ENCODE data around the gene IL11. TPM values are rescaled to one million over a fixed set of nuclear protein-coding genes. Genes with fewer than 3 reads are reported as not detected.

IL11 gene
- total and polyA plus RNA-seq, 2 donors (not counting 1 experiment from before 2014, with no cell fraction given) = 0.66 to 1.2 TPM

DNA sequence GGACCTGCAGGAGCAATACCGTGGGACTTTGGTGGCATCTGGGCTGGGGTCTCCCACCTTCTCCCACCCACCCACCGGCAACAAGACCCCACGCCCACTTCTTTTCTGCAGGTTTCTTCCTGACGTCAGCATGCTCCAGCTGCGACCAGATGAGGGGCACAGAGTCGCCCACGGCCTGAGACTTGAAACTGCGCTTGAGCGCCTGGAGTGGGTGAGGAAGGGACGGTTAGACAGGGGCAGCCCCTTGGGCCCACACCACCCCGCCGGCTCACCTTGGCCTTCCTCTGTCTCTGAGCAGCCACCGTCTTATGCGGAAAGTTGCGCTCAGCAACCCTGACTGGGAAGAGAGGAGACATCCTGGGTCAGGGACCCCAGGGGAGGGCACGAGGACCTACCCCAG is 9.4 kb downstream of the IL11 start:
- no peak overlapping the region for H3K27ac ChIP-seq (ENCODE audit: insufficient read depth, low read length)
- no peaks in the 10 kb centered on the region for H3K27me3 ChIP-seq (ENCODE audit: control insufficient read depth, insufficient read depth, low read length)
- no peak overlapping the region for H3K4me3 ChIP-seq (replicated peaks in 1 of 4; ENCODE audit: control extremely low read depth in 1 of 4, insufficient read depth in 1 of 4, low read depth in 3 of 4, low read length in 4 of 4)
- no peaks in the 10 kb centered on the region for H3K9me3 ChIP-seq (ENCODE audit: control insufficient read depth, insufficient read depth, low read depth, low read length)
- H3K4me1 ChIP-seq (ENCODE audit: control insufficient read depth, extremely low read depth, insufficient read depth, low read length) = no peaks in the 10 kb centered on the region
- no peaks in the 10 kb centered on the region for H3K36me3 ChIP-seq (ENCODE audit: control insufficient read depth, insufficient read depth, low read length)
- no peak overlapping the region for H2AFZ ChIP-seq (ENCODE audit: low read length)
- DNase-seq (ENCODE audit: low read depth in 2 of 2) = no peak
- no peak overlapping the region for H3K9ac ChIP-seq (ENCODE audit: insufficient read depth, low read length)
- no peaks in the 10 kb centered on the region for H3K79me2 ChIP-seq (ENCODE audit: control insufficient read depth, insufficient read depth, low read length)
- H3K4me2 ChIP-seq (ENCODE audit: extremely low read depth, insufficient read depth, low read length) = no peak overlapping the region
- TF ChIP-seq, protein P1, sequence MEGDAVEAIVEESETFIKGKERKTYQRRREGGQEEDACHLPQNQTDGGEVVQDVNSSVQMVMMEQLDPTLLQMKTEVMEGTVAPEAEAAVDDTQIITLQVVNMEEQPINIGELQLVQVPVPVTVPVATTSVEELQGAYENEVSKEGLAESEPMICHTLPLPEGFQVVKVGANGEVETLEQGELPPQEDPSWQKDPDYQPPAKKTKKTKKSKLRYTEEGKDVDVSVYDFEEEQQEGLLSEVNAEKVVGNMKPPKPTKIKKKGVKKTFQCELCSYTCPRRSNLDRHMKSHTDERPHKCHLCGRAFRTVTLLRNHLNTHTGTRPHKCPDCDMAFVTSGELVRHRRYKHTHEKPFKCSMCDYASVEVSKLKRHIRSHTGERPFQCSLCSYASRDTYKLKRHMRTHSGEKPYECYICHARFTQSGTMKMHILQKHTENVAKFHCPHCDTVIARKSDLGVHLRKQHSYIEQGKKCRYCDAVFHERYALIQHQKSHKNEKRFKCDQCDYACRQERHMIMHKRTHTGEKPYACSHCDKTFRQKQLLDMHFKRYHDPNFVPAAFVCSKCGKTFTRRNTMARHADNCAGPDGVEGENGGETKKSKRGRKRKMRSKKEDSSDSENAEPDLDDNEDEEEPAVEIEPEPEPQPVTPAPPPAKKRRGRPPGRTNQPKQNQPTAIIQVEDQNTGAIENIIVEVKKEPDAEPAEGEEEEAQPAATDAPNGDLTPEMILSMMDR (conservative IDR thresholded peaks at IDR 0.05 in 1 of 2, IDR thresholded peaks at IDR 0.05 in 1 of 2; ENCODE audit: low read depth in 1 of 2, low read length in 2 of 2) = no peak
- TF ChIP-seq EZH2 (IDR thresholded peaks at IDR 0.05; ENCODE audit: low read length, missing control alignments) = no peak
- no peaks in the 10 kb centered on the region for H4K20me1 ChIP-seq (ENCODE audit: control insufficient read depth, extremely low read depth, insufficient read depth, low read length)

DNA sequence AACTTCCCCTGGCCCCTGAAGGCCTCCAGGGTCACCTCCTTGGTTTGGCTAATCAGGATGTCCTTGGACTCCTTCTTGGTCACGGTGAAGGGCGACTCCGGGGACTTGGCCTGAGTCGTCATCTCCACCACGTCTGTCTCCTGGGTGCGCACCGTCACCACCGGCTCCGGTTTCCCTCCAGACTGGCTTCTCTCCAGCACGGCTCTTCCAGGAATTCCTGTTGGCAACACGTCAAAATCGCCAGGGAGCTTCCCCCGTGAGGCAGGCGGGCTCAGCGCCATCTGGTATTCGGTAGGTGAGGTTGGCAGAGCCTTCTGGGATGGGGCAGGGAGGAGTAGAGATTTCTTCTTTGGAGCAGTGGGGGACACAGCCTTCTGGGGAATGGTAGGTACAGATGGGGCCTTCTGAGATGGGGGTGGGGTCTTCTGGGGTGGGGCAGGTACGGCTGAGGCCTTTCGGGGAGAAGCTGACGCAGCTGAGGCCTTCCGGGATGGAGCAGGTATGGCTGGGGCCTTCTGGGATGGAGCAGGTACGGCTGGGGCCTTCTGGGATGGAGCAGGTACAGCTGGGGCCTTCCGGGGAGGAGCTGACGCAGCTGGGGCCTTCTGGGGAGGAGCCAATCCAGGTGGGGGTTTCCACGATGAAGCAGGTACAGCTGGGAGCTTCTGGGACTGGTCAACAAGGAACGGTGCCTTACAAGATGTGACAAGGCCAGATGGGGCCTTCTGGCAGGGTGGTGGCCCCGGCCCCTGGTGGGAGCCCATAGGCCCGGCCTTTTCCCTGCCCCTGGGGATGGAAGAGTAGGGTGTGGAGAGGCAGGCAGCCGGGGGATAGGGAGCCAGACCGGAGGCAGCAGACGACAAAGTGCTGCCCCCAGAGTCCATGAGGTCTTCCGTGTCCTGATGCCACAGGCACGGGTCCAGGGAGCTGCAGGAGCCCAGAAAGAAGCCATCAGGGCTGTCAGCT is 11.0 kb downstream of the IL11 start:
- H3K27ac ChIP-seq (ENCODE audit: insufficient read depth, low read length) = no peak overlapping the region
- no peaks in the 10 kb centered on the region for H3K9me3 ChIP-seq (ENCODE audit: control insufficient read depth, insufficient read depth, low read depth, low read length)
- no peak overlapping the region for H3K4me3 ChIP-seq (replicated peaks in 1 of 4; ENCODE audit: control extremely low read depth in 1 of 4, insufficient read depth in 1 of 4, low read depth in 3 of 4, low read length in 4 of 4)
- H3K79me2 ChIP-seq (ENCODE audit: control insufficient read depth, insufficient read depth, low read length) = no peaks in the 10 kb centered on the region
- peaks cover 4% of the 10 kb centered on the region for H3K27me3 ChIP-seq (ENCODE audit: control insufficient read depth, insufficient read depth, low read length)
- no peaks in the 10 kb centered on the region for H3K36me3 ChIP-seq (ENCODE audit: control insufficient read depth, insufficient read depth, low read length)
- no peak overlapping the region for H3K4me2 ChIP-seq (ENCODE audit: extremely low read depth, insufficient read depth, low read length)
- H3K4me1 ChIP-seq (ENCODE audit: control insufficient read depth, extremely low read depth, insufficient read depth, low read length) = no peaks in the 10 kb centered on the region
- TF ChIP-seq, protein P1 (conservative IDR thresholded peaks at IDR 0.05 in 1 of 2, IDR thresholded peaks at IDR 0.05 in 1 of 2; ENCODE audit: low read depth in 1 of 2, low read length in 2 of 2) = no peak
- TF ChIP-seq EZH2 (IDR thresholded peaks at IDR 0.05; ENCODE audit: low read length, missing control alignments) = no peak
- no peak overlapping the region for H2AFZ ChIP-seq (ENCODE audit: low read length)
- no peak overlapping the region for H3K9ac ChIP-seq (ENCODE audit: insufficient read depth, low read length)
- DNase-seq (ENCODE audit: low read depth in 2 of 2) = no peak
- no peaks in the 10 kb centered on the region for H4K20me1 ChIP-seq (ENCODE audit: control insufficient read depth, extremely low read depth, insufficient read depth, low read length)

DNA sequence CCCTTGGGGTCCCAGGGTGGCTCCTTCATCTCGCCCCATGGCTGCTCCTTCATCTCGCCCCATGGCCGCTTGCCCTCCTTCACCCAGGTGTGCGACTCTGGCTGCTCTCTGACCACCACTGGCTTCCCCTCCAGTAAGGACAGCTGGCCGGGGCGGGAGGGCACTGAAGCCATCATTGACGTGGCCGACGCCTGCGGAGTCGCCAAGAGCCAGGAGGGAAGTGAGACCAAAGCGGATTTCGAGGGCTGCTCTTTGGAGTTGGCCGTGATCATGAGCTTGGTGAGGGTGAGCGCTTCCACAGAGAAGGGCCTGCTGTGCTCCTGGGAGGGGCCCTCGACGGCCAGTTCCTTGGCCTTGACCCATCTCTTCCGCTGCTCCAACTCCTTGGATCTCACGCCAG is 11.8 kb downstream of the IL11 start:
- no peak overlapping the region for H3K4me3 ChIP-seq (replicated peaks in 1 of 4; ENCODE audit: control extremely low read depth in 1 of 4, insufficient read depth in 1 of 4, low read depth in 3 of 4, low read length in 4 of 4)
- no peak overlapping the region for H3K9ac ChIP-seq (ENCODE audit: insufficient read depth, low read length)
- H3K4me2 ChIP-seq (ENCODE audit: extremely low read depth, insufficient read depth, low read length) = no peak overlapping the region
- H3K4me1 ChIP-seq (ENCODE audit: control insufficient read depth, extremely low read depth, insufficient read depth, low read length) = no peaks in the 10 kb centered on the region
- no peaks in the 10 kb centered on the region for H3K79me2 ChIP-seq (ENCODE audit: control insufficient read depth, insufficient read depth, low read length)
- H3K9me3 ChIP-seq (ENCODE audit: control insufficient read depth, insufficient read depth, low read depth, low read length) = no peaks in the 10 kb centered on the region
- H2AFZ ChIP-seq (ENCODE audit: low read length) = no peak overlapping the region
- no peaks in the 10 kb centered on the region for H3K36me3 ChIP-seq (ENCODE audit: control insufficient read depth, insufficient read depth, low read length)
- DNase-seq (ENCODE audit: low read depth in 2 of 2) = no peak
- no peak overlapping the region for H3K27ac ChIP-seq (ENCODE audit: insufficient read depth, low read length)
- peaks cover 8% of the 10 kb centered on the region for H3K27me3 ChIP-seq (ENCODE audit: control insufficient read depth, insufficient read depth, low read length)
- H4K20me1 ChIP-seq (ENCODE audit: control insufficient read depth, extremely low read depth, insufficient read depth, low read length) = no peaks in the 10 kb centered on the region
- TF ChIP-seq, protein P1 (conservative IDR thresholded peaks at IDR 0.05 in 1 of 2, IDR thresholded peaks at IDR 0.05 in 1 of 2; ENCODE audit: low read depth in 1 of 2, low read length in 2 of 2) = no peak
- no peak for TF ChIP-seq EZH2 (IDR thresholded peaks at IDR 0.05; ENCODE audit: low read length, missing control alignments)

Measured in fibroblast of lung (primary cell).